HG02759 (cell line): ENCODE measurements around the gene ABHD14A.
A peak's percentile ranks its signal among the peaks of the same experiment; 100 is the strongest.

ENCODE experiments used
- ATAC-seq: cut with Tn5 transposase; IDR thresholded peaks from one replicate; pipeline ENCODE4 v1.9.1; 2021; ENCODE audit warnings: mild to moderate bottlenecking, moderate library complexity; ENCODE audit not compliant: unreplicated experiment

The ABHD14A gene

GRCh38 chr3:51955175-51955892 is 19.5 kb upstream of the ABHD14A start, which contains the start of gene GPR62:
TSS of gene GPR62 (plus strand) at chr3:51955381. CDS start at chr3:51955653, 272 bp downstream.
- ATAC-seq = no peak

- peak; percentile 57 for ATAC-seq
Observed at GRCh38 chr3:51955893-51956770, 18.7 kb upstream of the ABHD14A start.

GRCh38 chr3:51957520-51958205 is 17.2 kb upstream of the ABHD14A start:
- no peak for ATAC-seq

GRCh38 chr3:51958603-51959521 is 16.0 kb upstream of the ABHD14A start:
- ATAC-seq = no peak

- ATAC-seq = no peak
Observed at GRCh38 chr3:51959651-51960050, 15.2 kb upstream of the ABHD14A start.

- no peak for ATAC-seq
Observed at GRCh38 chr3:51960386-51960785, 14.5 kb upstream of the ABHD14A start.

GRCh38 chr3:51961011-51961410 is 13.9 kb upstream of the ABHD14A start:
- ATAC-seq = no peak

GRCh38 chr3:51961602-51962569 is 13.0 kb upstream of the ABHD14A start:
- ATAC-seq = no peak

GRCh38 chr3:51962854-51963530 is 11.9 kb upstream of the ABHD14A start:
- no peak for ATAC-seq

- ATAC-seq = no peak
Observed at GRCh38 chr3:51963951-51964451, 10.9 kb upstream of the ABHD14A start.

GRCh38 chr3:51964521-51964920 is 10.3 kb upstream of the ABHD14A start:
- ATAC-seq = no peak

GRCh38 chr3:51966016-51966415 is 8.8 kb upstream of the ABHD14A start:
- no peak for ATAC-seq

GRCh38 chr3:51966486-51966885 is 8.4 kb upstream of the ABHD14A start:
- no peak for ATAC-seq

GRCh38 chr3:51966922-51967383 is 7.9 kb upstream of the ABHD14A start:
- peak; percentile 52 for ATAC-seq

GRCh38 chr3:51967384-51968169 is 7.3 kb upstream of the ABHD14A start, which contains the start of gene PCBP4:
TSS of gene PCBP4 (minus strand) at chr3:51967454. CDS start at chr3:51961240, 6,214 bp downstream.
- peak; percentile 63 for ATAC-seq

GRCh38 chr3:51968170-51968775 is 6.6 kb upstream of the ABHD14A start:
- ATAC-seq = no peak
